HEK293 (cell line): ENCODE results near the gene GJA9.

Experiments
- CTCF ChIA-PET: fragments of 350-600 bp; formaldehyde crosslinking; extraction: SDS; loops from one replicate; lab custom pipeline; 2021; ENCODE audit warnings: antibody characterized with exemption; lab: Yijun Ruan, JAX
- POLR2A ChIA-PET: fragments of 300-600 bp; formaldehyde crosslinking; extraction: SDS; loops from one replicate; lab custom pipeline; 2020; ENCODE audit warnings: antibody characterized with exemption, inconsistent platforms; lab: Yijun Ruan, JAX
- H3K27ac ChIP-seq: fragments of 200-500 bp; sonication (Bioruptor generic); 2 replicates; pipeline ENCODE4 v1.5.1; 2014; ENCODE audit warnings: low read depth, low read length, control low read depth, inconsistent platforms; ENCODE audit errors: extremely low read depth
- H3K36me3 ChIP-seq, 2 experiments: fragments of 200-500 bp in 1 of 2; sonication (Bioruptor generic) in 1 of 2; 1 replicate in 1 of 2; 2 replicates in 1 of 2; pipeline ENCODE4 v1.5.1; 2014 to 2017; ENCODE audit warnings: inconsistent platforms in 2 of 2, low read length in 2 of 2; ENCODE audit not compliant: control insufficient read depth in 2 of 2, insufficient read depth in 1 of 2
- H3K4me1 ChIP-seq: fragments of 200-500 bp; sonication (Bioruptor generic); 2 replicates; pipeline ENCODE4 v1.5.1; 2014; ENCODE audit warnings: mild to moderate bottlenecking, low read length, inconsistent platforms; ENCODE audit not compliant: control insufficient read depth, insufficient read depth
- H3K4me3 ChIP-seq: 2 replicates; pipeline ENCODE4 v1.5.1; 2011; ENCODE audit warnings: low read depth, mild to moderate bottlenecking, control low read depth, low read length, moderate library complexity
- H3K9me3 ChIP-seq: fragments of 200-500 bp; sonication (Bioruptor generic); 2 replicates; pipeline ENCODE4 v1.5.1; 2014; ENCODE audit warnings: low read depth, low read length, inconsistent platforms; ENCODE audit not compliant: control insufficient read depth, insufficient read depth
- RBAK ChIP-seq: fragments of 450-650 bp; formaldehyde crosslinking; IDR thresholded peaks from 2 replicates; pipeline ENCODE4 v1.5.1; 2016; ENCODE audit warnings: missing biosample characterization, missing genetic modification characterization
- ZBTB48 ChIP-seq: fragments of 450-650 bp; formaldehyde crosslinking; IDR thresholded peaks from 2 replicates; pipeline ENCODE4 v1.5.1; 2016; ENCODE audit warnings: missing biosample characterization, missing genetic modification characterization
- ZNF114 ChIP-seq: fragments of 450-650 bp; formaldehyde crosslinking; IDR thresholded peaks from 2 replicates; pipeline ENCODE4 v1.5.0; 2017; ENCODE audit warnings: missing biosample characterization, missing genetic modification characterization
- ZNF138 ChIP-seq: fragments of 450-650 bp; formaldehyde crosslinking; IDR thresholded peaks from 2 replicates; pipeline ENCODE4 v1.5.1; 2016; ENCODE audit warnings: missing biosample characterization, missing genetic modification characterization, borderline replicate concordance
- ZNF157 ChIP-seq: fragments of 450-650 bp; formaldehyde crosslinking; IDR thresholded peaks from 2 replicates; pipeline ENCODE4 v1.5.1; 2016; ENCODE audit warnings: missing biosample characterization, missing genetic modification characterization
- ZNF416 ChIP-seq: fragments of 450-650 bp; formaldehyde crosslinking; IDR thresholded peaks from 2 replicates; pipeline ENCODE4 v1.5.1; 2016; ENCODE audit warnings: missing biosample characterization, missing genetic modification characterization
- ZNF473 ChIP-seq: fragments of 450-650 bp; formaldehyde crosslinking; IDR thresholded peaks from 2 replicates; pipeline ENCODE4 v1.5.1; 2017; ENCODE audit warnings: missing biosample characterization, missing genetic modification characterization
- ZNF48 ChIP-seq: fragments of 450-650 bp; formaldehyde crosslinking; IDR thresholded peaks from 2 replicates; pipeline ENCODE4 v1.5.1; 2016; ENCODE audit warnings: missing biosample characterization, missing genetic modification characterization
- ZNF558 ChIP-seq: fragments of 450-650 bp; formaldehyde crosslinking; IDR thresholded peaks from 2 replicates; pipeline ENCODE4 v1.5.1; 2016; ENCODE audit warnings: missing biosample characterization, missing genetic modification characterization
- ZNF571 ChIP-seq: fragments of 450-650 bp; formaldehyde crosslinking; IDR thresholded peaks from 2 replicates; pipeline ENCODE4 v1.5.0; 2017; ENCODE audit warnings: missing biosample characterization, missing genetic modification characterization
- ZNF658 ChIP-seq: fragments of 450-650 bp; formaldehyde crosslinking; IDR thresholded peaks from 2 replicates; pipeline ENCODE4; 2016; ENCODE audit warnings: missing biosample characterization, missing genetic modification characterization
- ZNF660 ChIP-seq: fragments of 450-650 bp; IDR thresholded peaks from 2 replicates; pipeline ENCODE4 v1.5.1; 2018; ENCODE audit warnings: missing biosample characterization, mild to moderate bottlenecking, missing genetic modification characterization
- ZNF707 ChIP-seq: fragments of 450-650 bp; formaldehyde crosslinking; IDR thresholded peaks from 2 replicates; pipeline ENCODE4 v1.5.1; 2016; ENCODE audit warnings: missing biosample characterization, missing genetic modification characterization
- ZNF776 ChIP-seq: fragments of 450-650 bp; formaldehyde crosslinking; IDR thresholded peaks from 2 replicates; pipeline ENCODE4 v1.5.0; 2017; ENCODE audit warnings: missing biosample characterization, missing genetic modification characterization, borderline replicate concordance
- ZNF785 ChIP-seq: fragments of 450-650 bp; formaldehyde crosslinking; IDR thresholded peaks from 2 replicates; pipeline ENCODE4 v1.5.1; 2016; ENCODE audit warnings: missing biosample characterization, missing genetic modification characterization
- ZNF791 ChIP-seq: fragments of 450-650 bp; formaldehyde crosslinking; IDR thresholded peaks from 2 replicates; pipeline ENCODE4 v1.5.1; 2016; ENCODE audit warnings: missing biosample characterization, missing genetic modification characterization
- ZSCAN16 ChIP-seq: fragments of 450-650 bp; formaldehyde crosslinking; IDR thresholded peaks from 2 replicates; pipeline ENCODE4 v1.5.1; 2016; ENCODE audit warnings: missing biosample characterization, missing genetic modification characterization
- TF ChIP-seq, protein P1 (sequence below): fragments of 450-650 bp; formaldehyde crosslinking; conservative IDR thresholded peaks from 2 replicates; pipeline ENCODE4 v1.5.1; 2016; ENCODE audit warnings: low read depth, missing biosample characterization, missing genetic modification characterization
- TF ChIP-seq, protein P2 (sequence below): fragments of 450-650 bp; formaldehyde crosslinking; IDR thresholded peaks from 2 replicates; pipeline ENCODE4 v1.5.1; 2017; ENCODE audit warnings: missing biosample characterization, mild to moderate bottlenecking, missing genetic modification characterization, moderate library complexity
- TF ChIP-seq, protein P3 (sequence below): fragments of 450-650 bp; formaldehyde crosslinking; IDR thresholded peaks from 2 replicates; pipeline ENCODE4 v1.5.1; 2016; ENCODE audit warnings: missing biosample characterization, missing genetic modification characterization
- TF ChIP-seq, protein P4 (sequence below): fragments of 450-650 bp; formaldehyde crosslinking; IDR thresholded peaks from 2 replicates; pipeline ENCODE4 v1.5.1; 2016; ENCODE audit warnings: missing biosample characterization, missing genetic modification characterization
- TF ChIP-seq, protein P5 (sequence below): fragments of 450-650 bp; formaldehyde crosslinking; IDR thresholded peaks from 2 replicates; pipeline ENCODE4 v1.5.1; 2016; ENCODE audit warnings: missing biosample characterization, missing genetic modification characterization
- TF ChIP-seq, protein P6 (sequence below): fragments of 450-650 bp; formaldehyde crosslinking; IDR thresholded peaks from 2 replicates; pipeline ENCODE4; 2016; ENCODE audit warnings: missing biosample characterization, missing genetic modification characterization
- TF ChIP-seq, protein P7 (sequence below): fragments of 450-650 bp; formaldehyde crosslinking; IDR thresholded peaks from 2 replicates; pipeline ENCODE4 v1.5.1; 2016; ENCODE audit warnings: missing biosample characterization, missing genetic modification characterization, low read depth
- TF ChIP-seq, protein P8 (sequence below): sonication (generic); formaldehyde crosslinking; IDR thresholded peaks from 2 replicates; pipeline ENCODE4 v1.8.1; 2022; ENCODE audit warnings: mild to moderate bottlenecking, moderate library complexity, missing genetic modification reagents

The GJA9 gene

DNA sequence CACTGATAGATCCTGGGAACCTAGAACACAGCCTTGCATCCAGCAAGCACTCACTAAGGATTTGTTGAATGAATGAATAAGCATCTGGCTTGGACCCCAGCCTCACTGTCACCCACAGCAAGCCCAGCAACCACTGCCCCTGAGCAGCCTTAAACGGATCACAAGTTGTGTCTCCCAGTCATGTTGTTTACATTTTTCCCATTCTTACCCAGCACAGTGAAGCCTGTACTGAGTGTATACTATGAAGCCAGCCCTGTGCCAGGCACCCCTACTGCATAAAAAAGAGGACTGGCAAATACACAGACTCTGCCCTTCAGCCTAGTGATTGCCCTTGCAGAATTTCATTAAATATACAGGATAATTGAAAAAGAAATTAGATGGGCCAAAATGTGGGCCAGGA lies 52.0 kb downstream of the GJA9 start (continued):
- TF ChIP-seq, protein P1, sequence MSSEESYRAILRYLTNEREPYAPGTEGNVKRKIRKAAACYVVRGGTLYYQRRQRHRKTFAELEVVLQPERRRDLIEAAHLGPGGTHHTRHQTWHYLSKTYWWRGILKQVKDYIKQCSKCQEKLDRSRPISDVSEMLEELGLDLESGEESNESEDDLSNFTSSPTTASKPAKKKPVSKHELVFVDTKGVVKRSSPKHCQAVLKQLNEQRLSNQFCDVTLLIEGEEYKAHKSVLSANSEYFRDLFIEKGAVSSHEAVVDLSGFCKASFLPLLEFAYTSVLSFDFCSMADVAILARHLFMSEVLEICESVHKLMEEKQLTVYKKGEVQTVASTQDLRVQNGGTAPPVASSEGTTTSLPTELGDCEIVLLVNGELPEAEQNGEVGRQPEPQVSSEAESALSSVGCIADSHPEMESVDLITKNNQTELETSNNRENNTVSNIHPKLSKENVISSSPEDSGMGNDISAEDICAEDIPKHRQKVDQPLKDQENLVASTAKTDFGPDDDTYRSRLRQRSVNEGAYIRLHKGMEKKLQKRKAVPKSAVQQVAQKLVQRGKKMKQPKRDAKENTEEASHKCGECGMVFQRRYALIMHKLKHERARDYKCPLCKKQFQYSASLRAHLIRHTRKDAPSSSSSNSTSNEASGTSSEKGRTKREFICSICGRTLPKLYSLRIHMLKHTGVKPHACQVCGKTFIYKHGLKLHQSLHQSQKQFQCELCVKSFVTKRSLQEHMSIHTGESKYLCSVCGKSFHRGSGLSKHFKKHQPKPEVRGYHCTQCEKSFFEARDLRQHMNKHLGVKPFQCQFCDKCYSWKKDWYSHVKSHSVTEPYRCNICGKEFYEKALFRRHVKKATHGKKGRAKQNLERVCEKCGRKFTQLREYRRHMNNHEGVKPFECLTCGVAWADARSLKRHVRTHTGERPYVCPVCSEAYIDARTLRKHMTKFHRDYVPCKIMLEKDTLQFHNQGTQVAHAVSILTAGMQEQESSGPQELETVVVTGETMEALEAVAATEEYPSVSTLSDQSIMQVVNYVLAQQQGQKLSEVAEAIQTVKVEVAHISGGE (tag by site-specific recombination) = no peak
- TF ChIP-seq ZNF48 (no peak), ZNF138 (tag by site-specific recombination) (no peak), ZNF785 (tag by site-specific recombination) (no peak), ZSCAN16 (tag by site-specific recombination) (no peak), ZNF660 (tag by site-specific recombination) (no peak)
- TF ChIP-seq, protein P2, sequence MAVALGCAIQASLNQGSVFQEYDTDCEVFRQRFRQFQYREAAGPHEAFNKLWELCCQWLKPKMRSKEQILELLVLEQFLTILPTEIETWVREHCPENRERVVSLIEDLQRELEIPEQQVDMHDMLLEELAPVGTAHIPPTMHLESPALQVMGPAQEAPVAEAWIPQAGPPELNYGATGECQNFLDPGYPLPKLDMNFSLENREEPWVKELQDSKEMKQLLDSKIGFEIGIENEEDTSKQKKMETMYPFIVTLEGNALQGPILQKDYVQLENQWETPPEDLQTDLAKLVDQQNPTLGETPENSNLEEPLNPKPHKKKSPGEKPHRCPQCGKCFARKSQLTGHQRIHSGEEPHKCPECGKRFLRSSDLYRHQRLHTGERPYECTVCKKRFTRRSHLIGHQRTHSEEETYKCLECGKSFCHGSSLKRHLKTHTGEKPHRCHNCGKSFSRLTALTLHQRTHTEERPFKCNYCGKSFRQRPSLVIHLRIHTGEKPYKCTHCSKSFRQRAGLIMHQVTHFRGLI (tag by site-specific recombination) = no peak
- TF ChIP-seq, protein P3, sequence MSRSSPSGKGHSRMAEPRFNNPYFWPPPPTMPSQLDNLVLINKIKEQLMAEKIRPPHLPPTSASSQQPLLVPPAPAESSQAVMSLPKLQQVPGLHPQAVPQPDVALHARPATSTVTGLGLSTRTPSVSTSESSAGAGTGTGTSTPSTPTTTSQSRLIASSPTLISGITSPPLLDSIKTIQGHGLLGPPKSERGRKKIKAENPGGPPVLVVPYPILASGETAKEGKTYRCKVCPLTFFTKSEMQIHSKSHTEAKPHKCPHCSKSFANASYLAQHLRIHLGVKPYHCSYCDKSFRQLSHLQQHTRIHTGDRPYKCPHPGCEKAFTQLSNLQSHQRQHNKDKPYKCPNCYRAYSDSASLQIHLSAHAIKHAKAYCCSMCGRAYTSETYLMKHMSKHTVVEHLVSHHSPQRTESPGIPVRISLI (tag by site-specific recombination) = no peak
- TF ChIP-seq, protein P4, sequence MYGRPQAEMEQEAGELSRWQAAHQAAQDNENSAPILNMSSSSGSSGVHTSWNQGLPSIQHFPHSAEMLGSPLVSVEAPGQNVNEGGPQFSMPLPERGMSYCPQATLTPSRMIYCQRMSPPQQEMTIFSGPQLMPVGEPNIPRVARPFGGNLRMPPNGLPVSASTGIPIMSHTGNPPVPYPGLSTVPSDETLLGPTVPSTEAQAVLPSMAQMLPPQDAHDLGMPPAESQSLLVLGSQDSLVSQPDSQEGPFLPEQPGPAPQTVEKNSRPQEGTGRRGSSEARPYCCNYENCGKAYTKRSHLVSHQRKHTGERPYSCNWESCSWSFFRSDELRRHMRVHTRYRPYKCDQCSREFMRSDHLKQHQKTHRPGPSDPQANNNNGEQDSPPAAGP = no peak
- TF ChIP-seq, all 188 proteins: peak for 0

DNA sequence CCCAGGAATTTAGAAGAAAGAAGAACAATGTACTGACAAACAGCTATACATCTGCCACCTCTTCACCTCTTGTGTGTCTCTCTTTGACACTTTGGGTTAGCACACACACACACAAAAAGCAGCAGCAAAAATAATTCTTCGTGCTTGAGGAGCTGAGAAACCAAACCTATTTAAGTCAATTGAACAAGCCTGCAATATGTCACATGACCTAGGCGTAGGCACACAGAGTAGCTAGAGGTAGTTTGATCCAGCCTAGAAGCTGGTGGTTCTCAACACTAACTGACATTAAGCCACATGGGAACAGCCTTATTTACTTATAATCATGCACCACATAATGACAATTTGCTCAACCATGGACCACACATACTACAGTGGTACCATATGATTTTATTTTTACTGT lies 54.1 kb downstream of the GJA9 start:
- H3K36me3 ChIP-seq = no peaks in the 10 kb centered on the region
- H3K27ac ChIP-seq = no peak overlapping the region
- ChIA-PET POLR2A (no interaction called here), CTCF (interaction anchor here (0.6 to 1.5 kb wide), 3 partner anchors 8 to 1098 kb away, joined by 3 to 9 read pairs (median 4); no protein-coding TSS in a partner anchor)
- H3K4me1 ChIP-seq = no peaks in the 10 kb centered on the region
- H3K4me3 ChIP-seq = no peak overlapping the region
- no peaks in the 10 kb centered on the region for H3K9me3 ChIP-seq
- TF ChIP-seq, protein P5, sequence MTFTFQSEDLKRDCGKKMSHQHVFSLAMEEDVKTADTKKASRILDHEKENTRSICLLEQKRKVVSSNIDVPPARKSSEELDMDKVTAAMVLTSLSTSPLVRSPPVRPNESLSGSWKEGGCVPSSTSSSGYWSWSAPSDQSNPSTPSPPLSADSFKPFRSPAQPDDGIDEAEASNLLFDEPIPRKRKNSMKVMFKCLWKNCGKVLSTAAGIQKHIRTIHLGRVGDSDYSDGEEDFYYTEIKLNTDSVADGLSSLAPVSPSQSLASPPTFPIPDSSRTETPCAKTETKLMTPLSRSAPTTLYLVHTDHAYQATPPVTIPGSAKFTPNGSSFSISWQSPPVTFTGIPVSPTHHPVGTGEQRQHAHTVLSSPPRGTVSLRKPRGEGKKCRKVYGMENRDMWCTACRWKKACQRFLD (tag by site-specific recombination) = no peak
- TF ChIP-seq ZNF114 (no peak), ZNF473 (no peak), ZNF558 (tag by site-specific recombination) (no peak), ZNF416 (tag by site-specific recombination) (no peak), ZNF571 (tag by site-specific recombination) (no peak), ZNF707 (tag by site-specific recombination) (no peak), ZBTB48 (tag by site-specific recombination) (no peak), ZNF791 (tag by site-specific recombination) (no peak), ZNF776 (tag by site-specific recombination) (no peak), RBAK (tag by site-specific recombination) (no peak), ZNF658 (tag by site-specific recombination) (no peak), ZNF157 (tag by site-specific recombination) (no peak)
- TF ChIP-seq, protein P6, sequence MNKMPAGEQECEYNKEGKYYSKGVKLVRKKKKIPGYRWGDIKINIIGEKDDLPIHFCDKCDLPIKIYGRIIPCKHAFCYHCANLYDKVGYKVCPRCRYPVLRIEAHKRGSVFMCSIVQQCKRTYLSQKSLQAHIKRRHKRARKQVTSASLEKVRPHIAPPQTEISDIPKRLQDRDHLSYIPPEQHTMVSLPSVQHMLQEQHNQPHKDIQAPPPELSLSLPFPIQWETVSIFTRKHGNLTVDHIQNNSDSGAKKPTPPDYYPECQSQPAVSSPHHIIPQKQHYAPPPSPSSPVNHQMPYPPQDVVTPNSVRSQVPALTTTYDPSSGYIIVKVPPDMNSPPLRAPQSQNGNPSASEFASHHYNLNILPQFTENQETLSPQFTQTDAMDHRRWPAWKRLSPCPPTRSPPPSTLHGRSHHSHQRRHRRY (tag by site-specific recombination) = no peak
- TF ChIP-seq, protein P7, sequence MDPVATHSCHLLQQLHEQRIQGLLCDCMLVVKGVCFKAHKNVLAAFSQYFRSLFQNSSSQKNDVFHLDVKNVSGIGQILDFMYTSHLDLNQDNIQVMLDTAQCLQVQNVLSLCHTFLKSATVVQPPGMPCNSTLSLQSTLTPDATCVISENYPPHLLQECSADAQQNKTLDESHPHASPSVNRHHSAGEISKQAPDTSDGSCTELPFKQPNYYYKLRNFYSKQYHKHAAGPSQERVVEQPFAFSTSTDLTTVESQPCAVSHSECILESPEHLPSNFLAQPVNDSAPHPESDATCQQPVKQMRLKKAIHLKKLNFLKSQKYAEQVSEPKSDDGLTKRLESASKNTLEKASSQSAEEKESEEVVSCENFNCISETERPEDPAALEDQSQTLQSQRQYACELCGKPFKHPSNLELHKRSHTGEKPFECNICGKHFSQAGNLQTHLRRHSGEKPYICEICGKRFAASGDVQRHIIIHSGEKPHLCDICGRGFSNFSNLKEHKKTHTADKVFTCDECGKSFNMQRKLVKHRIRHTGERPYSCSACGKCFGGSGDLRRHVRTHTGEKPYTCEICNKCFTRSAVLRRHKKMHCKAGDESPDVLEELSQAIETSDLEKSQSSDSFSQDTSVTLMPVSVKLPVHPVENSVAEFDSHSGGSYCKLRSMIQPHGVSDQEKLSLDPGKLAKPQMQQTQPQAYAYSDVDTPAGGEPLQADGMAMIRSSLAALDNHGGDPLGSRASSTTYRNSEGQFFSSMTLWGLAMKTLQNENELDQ (tag by site-specific recombination) = no peak
- TF ChIP-seq, protein P8, sequence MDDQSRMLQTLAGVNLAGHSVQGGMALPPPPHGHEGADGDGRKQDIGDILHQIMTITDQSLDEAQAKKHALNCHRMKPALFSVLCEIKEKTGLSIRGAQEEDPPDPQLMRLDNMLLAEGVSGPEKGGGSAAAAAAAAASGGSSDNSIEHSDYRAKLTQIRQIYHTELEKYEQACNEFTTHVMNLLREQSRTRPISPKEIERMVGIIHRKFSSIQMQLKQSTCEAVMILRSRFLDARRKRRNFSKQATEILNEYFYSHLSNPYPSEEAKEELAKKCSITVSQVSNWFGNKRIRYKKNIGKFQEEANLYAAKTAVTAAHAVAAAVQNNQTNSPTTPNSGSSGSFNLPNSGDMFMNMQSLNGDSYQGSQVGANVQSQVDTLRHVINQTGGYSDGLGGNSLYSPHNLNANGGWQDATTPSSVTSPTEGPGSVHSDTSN (CRISPR knock-in tag) = no peak
